GM12891 (cell line): Measurements from ENCODE around the gene CYP27B1.

ENCODE experiments used
- POLR2A ChIP-seq: IDR thresholded peaks from 2 replicates; pipeline ENCODE4 v1.6.1; 2011; ENCODE audit warnings: low read depth, low read length, control low read depth
- POLR2AphosphoS5 ChIP-seq: IDR thresholded peaks from 2 replicates; pipeline ENCODE4 v1.6.1; 2011; ENCODE audit warnings: low read depth, low read length, control low read depth
- SPI1 ChIP-seq: IDR thresholded peaks from 2 replicates; pipeline ENCODE4 v1.6.1; 2011; ENCODE audit warnings: low read depth, low read length, control low read depth
- TAF1 ChIP-seq: IDR thresholded peaks from 2 replicates; pipeline ENCODE4 v1.6.1; 2011; ENCODE audit warnings: low read depth, low read length, control low read depth

DNA sequence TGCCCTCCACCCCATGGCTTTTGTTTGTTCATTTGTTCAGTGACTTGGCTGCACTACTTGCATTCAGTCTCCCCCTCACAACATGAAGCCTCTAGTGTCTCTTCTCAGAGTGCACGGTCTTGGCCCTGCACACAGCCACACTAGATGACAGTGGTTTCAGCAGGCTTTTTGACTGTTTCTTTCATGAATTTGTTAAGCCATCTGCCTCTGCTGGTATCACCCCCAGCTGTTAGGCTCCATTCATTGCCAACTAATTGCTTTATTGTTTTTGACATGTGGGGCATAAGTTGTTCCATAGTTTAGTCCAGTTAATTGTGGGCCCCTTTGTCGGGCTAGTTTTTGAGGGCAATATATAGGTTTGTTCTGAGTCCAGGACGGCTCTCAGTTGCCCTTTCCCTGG is 54.2 kb downstream of the CYP27B1 start:
- TF ChIP-seq TAF1 (no peak), SPI1 (no peak), POLR2A (no peak), POLR2AphosphoS5 (no peak)
